GM10266 (cell line): ENCODE results near the gene ENOX1.

Experiments
- DNase-seq: peaks from one replicate; pipeline ENCODE4 v3.0.0; 2012; ENCODE audit errors: extremely low spot score
- TF ChIP-seq, protein P1 (sequence below): IDR thresholded peaks from 2 replicates; pipeline ENCODE4 v1.5.1; 2012; ENCODE audit warnings: mild to moderate bottlenecking, low read depth; ENCODE audit not compliant: control insufficient read depth, insufficient read depth; ENCODE audit errors: missing control alignments

Gene ENOX1

DNA sequence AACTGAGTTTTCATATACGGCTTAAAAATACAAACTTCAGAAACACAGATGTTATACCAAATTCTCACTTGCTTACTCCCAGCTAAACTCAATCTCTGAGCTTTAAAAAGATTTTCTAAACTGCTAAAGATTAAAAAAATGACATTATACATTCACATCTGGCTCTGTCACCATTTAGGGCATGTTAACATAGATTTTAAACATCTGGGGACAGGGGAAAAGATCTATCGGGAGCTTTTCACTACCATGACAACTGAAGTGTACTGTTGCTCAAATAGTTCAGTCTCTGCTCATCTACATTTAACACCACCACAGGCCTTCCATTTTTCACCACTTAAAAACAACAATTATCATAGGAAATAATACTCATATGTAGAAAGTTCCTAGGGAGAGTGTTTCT is 190.8 kb downstream of the ENOX1 start:
- DNase-seq, result no peak
- TF ChIP-seq, protein P1, sequence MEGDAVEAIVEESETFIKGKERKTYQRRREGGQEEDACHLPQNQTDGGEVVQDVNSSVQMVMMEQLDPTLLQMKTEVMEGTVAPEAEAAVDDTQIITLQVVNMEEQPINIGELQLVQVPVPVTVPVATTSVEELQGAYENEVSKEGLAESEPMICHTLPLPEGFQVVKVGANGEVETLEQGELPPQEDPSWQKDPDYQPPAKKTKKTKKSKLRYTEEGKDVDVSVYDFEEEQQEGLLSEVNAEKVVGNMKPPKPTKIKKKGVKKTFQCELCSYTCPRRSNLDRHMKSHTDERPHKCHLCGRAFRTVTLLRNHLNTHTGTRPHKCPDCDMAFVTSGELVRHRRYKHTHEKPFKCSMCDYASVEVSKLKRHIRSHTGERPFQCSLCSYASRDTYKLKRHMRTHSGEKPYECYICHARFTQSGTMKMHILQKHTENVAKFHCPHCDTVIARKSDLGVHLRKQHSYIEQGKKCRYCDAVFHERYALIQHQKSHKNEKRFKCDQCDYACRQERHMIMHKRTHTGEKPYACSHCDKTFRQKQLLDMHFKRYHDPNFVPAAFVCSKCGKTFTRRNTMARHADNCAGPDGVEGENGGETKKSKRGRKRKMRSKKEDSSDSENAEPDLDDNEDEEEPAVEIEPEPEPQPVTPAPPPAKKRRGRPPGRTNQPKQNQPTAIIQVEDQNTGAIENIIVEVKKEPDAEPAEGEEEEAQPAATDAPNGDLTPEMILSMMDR, result no peak

DNA sequence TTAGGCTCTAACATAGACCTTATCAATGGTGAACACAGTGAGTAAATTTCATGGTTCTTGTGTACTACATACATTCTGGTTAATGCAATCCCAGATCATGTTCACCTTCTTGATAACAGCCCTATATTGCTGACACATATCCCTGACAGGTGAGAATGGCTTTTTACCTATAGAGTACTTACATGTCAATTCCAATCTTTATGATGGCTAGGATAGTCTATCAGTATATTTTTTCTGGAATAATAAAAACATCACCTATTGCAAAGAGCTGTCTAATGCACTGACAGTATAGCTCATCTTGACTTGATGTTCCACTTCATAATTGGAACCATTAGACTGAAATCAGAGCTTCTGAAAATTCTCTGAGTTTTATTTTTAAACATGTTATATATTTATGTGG is 199.4 kb downstream of the ENOX1 start:
- DNase-seq, result no peak
- TF ChIP-seq, protein P1, result no peak

DNA sequence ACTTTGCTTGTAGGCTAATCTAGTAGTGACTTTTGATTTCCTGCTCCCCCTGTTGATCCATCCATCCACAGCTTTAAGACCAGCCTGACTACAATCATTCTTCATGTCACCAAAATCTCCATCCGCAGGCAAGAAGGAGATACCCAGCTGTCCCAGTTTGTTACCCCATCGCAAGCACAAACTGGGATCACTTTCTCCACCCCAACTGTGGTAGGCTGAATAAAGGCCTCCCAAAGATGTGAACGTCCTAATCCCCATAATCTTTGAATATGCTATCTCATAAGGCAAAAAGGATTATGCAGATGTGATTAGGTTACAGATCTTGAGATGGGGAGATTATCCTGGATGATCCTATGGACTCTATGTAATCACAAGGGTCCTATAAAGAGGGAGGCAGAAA is 202.0 kb downstream of the ENOX1 start:
- no peak for DNase-seq
- TF ChIP-seq, protein P1, result no peak

DNA sequence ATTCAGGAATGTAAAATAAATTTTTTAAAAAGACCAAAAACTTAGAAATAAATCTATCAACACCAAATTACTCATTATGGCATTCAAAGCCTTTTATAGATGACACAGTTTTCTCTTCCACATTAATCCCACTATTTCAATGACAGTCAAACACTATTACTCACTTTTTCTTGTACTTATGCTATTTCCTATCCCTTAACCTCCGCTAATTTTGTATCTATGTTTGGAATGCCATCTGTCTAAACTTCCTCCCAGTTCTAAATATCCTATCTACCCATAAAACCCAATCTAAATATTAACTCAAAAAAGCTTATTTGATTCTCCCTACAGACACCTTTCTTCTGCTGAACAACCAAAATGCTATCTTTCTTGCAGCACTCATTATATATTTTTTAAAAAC is 203.5 kb downstream of the ENOX1 start:
- no peak for DNase-seq
- TF ChIP-seq, protein P1, result no peak

DNA sequence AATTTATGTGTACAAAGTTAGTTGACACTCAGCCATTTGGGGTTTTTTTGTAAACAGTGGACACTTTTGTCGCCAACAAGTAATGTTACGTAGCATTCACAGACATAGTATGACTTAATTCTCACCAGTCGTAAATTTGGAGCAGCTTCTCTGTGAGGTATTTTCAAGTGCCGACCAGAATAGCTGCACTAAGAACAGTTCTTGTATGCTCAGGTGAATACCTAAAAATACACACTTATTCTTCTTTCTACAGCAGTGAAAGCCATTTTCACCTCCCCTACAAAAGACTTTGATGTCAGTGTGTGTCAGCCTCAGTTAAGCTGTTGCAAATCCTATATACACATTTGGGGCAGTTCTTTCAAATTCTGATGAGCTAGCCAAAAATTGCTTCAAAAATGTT is 206.5 kb downstream of the ENOX1 start:
- TF ChIP-seq, protein P1, result no peak
- DNase-seq, result no peak

DNA sequence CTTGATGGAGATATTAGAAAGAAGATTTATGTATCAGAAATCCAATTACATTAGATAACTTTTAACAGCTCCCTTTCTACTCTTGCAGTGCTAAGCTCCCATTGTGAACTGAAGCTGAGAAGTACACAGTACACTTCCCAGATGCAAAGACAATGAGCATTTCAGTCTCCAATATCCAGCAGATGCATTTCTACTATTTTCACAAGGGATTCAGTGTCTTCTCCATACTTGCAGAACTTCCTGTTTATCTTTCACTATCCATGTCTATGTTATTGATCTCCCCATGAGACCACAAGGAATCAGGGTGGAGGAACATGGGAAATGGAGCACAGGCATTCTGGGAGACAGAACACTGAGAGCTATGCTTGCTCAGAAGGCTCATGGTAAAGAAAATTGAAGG is 207.5 kb downstream of the ENOX1 start:
- no peak for DNase-seq
- TF ChIP-seq, protein P1, result no peak

DNA sequence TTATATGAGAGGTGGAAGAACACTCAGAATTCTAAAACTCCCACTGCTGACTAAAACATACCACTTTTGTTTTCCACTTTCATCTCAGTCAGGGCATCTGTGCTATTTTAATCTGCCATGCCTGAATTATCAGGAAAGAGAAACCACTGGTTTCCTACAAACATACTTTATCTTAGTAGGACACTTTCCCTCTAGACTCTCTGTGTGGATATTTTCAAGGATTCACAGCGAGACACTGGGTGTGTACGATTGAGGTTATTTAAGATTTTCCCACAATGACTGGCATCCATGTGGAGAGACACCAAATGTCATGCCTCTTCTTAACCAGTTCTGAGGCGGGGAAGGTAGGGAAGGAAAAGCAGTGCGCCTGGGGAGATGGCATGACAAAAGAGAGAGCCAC is 212.2 kb downstream of the ENOX1 start:
- DNase-seq, result no peak
- TF ChIP-seq, protein P1, result no peak
